ENCODE data around the gene MAP1LC3B2.

Gene MAP1LC3B2

DNA sequence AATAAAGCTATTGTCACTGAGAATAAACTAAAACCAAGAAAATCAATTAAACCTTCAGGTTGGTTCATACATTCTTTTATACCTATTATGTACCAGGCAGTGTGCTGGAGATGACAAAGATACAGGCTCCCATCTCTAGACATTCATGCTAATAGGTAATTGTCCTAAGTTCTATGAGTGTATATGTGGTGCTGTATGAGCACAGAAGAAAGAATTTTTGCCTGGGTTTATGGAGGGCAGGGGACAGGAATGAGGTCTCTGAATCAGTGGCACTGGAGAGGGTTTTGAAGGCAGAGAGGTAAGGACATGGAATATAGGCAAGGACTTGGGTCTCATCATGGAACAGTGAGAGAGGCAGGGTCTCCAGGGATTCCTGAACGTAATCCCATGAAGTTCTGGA lies 38.7 kb downstream of the MAP1LC3B2 start:
- no peak for DNase-seq

DNA sequence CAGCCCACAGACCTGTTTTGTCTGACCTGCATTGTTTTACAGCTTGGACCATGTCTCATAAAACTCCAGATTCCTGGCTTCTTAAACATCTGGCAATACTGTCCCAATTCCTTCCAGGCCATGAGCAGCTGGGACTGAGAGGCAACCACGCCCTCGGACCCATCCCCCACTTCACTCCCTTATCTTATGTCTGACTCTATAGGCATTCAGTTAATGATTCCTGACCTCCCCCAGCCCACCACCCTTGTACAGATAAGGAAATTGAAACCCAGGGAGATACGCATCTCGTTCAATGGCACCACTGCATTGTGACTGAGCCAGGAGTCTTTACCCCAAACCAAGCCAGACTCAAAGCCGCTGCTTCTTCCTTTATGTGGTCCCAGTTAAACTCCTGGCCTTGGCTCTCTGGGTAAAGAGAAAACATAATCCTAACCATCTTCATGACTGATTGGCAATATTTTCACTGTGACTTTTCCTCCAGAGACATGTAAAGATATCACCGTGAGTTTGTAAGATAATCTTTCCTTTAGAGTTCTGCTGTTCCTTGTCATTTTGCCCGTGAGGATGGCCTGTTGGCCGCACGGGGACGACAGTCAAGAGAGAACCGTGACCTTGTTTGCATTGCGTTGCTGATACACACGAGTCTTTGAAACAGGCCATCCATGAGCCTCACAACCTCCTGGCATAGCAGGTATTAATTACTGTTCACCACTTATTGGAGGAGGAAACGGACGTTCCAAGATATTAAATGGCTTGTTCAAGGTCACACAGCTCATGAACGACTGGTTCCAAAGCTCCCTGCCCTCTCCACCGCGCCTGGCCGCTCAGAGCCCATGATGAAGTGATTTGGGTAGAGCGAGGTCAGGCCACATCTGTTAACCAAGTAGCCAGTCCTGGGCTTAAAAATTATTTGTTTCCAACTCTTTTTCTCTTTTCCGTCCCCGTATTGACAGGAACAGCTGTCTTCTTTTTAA lies 39.4 kb downstream of the MAP1LC3B2 start:
- no peak for DNase-seq

DNA sequence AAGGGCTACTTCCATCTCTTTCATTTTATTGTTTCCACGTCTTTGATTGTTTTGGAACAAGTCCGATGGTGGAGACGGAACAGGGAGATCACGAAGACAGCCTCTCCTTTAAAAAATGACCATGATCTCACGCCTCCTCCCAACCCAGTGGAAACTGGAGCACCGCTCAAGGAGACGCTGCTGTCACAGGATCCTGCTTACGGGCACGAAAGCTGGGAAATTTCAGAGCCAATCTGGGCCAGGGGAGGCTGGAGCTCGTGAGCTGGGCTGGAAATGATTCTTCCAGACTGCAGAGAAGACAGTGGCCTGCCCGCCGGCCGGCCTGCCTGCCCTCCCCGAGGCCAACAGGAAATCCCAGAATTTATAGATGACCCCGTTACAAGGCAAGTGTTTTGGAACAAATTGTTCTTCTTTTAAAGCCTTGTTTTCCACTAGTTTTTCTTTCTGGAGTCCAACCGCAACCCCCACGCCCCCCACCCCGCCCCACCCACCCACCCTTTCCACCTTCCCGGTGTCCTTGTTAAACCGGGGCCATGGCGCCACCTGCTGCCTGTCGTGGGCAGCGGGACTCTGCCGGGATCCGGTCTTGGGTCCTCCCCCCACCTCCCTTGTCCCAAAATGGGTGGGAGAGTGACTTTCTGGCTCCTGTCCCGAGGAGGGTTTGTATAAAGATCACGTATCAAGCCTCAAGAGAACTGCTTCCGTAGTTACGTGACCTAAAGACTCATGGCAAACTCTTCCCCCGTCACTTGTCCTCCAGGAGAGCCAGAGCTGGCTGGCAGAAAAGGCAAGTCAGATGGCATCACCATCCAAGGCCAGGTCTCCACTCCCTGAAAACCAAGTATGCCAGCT lies 40.3 kb downstream of the MAP1LC3B2 start:
- no peak for DNase-seq

DNA sequence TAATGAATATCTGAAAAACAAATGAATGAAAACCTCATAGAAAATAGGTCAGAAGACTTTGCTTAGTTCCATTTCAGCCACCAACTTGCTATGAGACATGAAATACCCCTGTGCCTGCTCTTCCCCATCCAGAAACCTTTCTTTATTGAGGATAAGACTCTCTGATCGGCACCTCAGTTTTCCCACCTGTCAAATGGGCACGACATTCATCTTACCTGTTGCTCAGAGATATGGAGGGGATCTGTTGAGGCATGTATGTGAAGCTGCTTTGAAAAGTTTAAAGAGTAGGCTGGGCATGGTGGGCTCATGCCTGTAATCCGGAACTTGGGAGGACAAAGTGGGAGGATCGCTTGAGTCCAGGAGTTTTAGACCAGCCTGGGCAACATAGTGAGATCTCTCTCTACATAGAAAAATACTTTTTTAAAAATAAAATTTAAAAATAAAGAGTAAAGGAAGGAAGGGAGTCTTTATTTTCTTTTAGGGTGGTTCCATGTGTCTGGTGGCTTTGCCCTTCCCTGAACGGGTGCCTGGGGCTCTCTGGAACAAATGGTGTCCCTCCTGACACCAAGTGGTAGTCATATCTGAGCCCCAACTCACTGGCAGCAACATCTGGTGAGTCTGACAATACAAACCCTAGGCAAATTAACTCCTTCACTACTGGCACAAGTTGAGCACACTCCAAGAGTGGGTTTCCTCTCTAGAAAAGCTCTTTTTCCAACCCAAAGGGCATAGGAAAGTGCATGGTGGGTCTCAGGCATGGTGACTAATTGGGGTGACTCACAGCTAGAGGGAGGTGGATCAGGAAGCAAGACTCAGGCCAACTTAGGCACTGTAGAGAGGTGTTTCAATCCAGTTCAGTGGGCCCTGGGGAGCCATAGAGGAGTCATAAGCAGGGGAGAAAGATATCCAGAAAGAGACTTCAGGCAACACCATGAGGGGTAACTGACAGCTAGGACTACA lies 42.1 kb downstream of the MAP1LC3B2 start:
- DNase-seq: no peak

DNA sequence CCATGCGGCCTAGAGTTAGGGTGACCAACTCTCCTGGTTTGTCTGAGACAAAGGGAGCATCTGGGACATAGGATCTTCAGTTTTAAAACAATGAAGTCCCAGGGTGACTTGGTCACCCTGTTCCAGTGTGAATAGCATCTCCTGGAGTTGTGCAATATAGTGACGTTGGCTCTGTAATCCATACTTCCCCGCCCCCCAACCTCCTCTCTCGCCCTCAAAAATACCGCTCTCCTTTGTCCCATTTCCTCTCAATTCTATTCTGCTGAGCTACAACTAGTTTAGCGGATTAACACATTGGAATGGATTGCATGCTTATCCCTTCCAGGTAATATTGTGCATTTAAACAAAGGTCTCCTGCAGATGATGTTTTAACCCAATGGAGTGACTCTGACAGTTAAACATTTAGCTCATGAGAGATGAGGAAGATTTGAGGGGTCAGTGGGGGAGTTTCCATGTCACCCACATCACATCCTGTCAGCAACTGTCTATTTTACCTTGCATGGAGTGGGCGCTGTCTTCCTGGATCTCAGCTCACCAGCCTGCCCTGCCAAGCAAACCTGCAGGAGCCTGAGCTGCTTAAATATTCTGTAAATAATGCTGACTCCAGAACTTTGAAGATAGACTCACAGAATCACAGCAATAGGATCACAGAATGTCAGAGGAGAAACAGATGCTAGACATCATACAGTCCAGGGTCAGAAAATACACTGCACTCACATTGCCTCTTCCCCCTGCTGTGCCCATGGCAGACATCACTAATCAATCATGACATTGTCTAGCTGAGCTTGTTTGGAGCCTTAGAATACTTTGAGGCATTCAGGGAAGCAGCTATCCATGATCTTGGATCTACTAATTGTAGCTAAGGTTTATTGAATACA lies 43.0 kb downstream of the MAP1LC3B2 start:
- no peak for DNase-seq

DNA sequence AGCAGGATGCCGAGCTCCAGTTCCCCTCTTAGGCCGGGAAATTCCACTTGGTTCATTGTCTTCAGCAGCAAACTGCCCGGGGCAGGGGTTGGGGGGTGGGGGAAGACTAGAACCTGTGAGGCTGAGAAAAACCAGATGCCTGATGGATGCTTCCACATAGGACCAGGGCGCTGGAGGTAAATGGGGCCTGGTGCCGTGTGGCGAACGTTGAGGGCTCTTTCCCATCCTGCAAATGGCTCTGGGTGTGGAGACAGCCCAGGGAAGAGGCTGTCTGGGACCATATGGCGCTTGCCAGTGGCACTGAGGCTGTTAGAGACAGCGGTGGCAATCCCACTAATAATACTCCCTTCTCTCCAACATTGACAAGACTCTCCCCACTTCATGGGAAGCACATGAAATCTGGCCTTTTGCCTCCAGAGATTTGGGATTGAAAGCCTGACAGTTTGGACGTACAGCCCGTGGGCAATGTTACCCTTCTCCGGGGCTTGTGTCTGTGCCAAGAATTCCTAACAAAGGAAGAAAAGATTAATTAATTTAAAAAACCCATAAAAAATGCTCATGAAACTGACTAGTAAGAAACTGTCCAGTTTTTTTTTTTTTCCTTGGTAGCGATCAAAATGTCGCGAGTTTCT lies 44.5 kb downstream of the MAP1LC3B2 start:
- DNase-seq: peak; percentile 86

DNA sequence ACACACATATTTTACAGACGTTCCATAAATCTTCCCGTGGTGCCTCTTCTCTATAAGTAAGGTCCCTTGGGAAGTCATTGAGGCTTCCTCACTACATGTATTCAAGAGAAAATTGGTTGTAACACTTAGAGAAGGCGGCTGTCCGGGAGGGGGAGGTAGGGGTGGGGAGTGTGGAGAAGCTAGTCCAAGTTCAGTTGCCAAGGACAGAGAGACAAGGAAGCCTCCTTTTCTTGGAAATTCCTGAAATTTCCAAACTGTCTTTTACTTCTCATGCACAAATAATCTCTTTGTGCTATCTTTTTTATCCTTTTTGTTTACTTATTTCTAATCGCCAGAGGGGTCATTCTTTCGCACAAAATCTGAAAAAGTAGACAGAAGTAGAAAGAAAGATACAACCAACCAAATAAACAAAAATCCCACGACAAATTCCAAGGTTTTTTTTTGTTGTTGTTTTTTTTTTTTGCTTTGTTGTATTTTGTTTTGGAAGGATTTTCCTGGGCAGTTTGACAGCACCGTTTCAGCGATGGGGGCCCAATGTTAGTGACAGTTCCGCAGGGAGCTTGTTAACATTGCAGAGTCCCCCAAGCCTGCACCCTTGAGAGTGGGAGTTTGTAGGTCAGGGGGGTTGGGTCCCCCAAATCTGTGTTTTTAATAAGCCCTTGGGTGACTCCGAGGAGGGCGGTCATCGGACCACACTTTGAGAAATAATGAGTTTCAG lies 45.2 kb downstream of the MAP1LC3B2 start:
- DNase-seq: peak; percentile 86

DNA sequence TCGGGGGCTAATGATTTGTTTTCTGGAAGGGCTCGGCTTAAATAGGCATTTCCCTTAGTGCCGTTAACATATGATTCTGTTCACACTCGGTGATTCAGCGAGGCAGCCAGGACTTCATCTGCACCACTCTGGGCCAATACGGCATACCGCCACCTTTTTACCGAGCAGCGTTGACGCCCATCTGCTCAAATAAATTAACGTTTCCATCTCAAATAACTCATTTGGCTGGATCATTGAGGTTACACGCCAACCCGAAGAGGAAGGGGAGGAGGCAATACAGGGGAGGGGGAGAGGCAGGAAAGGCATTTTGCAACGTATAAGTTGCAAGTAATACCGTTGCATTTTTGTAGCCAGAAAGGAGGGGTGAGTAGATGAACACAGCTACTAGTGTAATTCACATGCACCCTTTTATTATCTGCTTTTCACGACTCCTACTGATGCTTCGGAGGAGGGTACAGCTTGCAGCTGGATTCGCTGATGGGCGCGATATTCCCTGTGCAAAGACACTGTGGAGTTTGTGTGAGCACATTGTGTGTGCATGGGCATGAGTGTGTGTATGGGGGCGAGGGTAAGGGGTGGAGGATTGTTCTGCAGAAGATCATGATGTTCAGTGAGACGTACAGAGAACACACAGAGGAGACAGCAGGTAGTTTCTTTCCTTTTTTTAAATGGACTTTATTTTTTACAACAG lies 45.9 kb downstream of the MAP1LC3B2 start:
- peak; percentile 85 for DNase-seq

DNA sequence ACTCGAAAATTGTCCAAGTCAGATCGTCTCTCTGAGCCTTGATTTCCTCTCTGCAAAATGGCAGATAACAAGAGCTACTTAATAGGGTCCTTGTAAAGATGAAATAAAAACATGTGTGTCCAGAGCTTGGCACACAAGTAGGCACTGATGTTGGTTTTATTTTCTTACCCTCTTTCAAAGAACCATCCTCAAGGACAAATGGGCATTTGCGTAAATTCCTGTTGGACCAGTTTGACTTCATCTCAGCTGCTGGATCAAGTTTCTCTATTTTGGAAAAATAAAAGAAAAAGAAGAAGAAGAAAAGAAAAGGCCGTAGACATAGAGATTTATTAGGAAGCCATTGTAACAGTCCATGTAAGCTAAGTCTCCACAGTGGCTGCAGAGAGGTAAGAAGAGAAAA lies 47.2 kb downstream of the MAP1LC3B2 start:
- no peak for DNase-seq

DNA sequence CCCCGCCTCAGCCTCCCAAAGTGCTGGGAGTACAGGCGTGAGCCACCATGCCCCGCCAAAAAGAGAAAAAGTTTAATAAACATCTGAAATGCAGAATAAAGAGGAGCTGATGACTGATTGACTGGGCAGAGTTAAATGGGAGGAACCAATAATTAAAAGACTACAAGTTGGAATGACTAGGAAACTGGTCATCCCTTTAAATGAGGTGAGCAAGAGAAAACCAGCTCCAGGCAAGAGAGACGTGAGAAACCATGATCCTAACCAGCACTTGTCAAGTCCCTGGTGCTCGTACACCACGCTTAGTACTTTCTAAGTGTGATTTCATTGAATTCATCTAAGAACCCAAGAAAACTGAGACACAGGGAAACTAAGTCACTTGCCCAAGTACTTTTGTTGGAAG lies 47.9 kb downstream of the MAP1LC3B2 start:
- no peak for DNase-seq

DNA sequence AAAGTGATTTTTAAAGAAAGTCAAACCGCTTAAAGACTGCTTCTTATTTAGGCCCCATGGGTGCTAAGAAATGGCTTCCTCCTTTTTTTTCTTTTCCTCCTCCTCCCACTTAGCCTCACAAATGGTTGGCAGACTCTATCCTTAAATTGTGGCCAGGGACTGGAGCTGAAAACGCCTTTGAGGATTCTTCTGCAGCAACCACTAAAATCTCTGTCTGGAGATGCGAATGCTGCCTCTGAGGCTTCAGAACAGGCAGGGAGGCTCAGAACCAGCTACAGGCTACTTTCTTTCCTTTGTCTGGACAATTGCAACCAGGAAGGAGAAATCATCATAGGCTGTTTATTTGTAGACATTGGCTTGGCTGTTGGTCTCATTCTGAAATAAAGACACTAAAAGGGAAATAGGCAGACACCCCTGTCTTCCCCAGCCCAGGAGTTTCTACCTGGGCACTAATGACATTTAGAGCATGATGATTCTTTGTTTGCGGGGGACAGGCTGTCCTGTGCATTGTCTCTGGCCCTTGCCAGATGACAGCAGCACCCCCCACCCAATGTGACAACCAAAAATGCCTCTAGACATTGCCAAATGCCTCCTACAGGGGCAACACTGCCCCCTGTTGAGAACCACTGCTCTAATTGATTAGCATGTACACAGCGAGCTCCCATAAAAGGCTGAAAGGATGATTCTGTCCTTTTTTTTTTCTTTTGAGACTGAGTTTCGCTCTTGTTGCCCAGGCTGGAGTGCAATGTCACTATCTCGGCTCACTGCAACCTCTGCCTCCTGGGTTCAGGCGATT lies 50.3 kb downstream of the MAP1LC3B2 start:
- DNase-seq: no peak

DNA sequence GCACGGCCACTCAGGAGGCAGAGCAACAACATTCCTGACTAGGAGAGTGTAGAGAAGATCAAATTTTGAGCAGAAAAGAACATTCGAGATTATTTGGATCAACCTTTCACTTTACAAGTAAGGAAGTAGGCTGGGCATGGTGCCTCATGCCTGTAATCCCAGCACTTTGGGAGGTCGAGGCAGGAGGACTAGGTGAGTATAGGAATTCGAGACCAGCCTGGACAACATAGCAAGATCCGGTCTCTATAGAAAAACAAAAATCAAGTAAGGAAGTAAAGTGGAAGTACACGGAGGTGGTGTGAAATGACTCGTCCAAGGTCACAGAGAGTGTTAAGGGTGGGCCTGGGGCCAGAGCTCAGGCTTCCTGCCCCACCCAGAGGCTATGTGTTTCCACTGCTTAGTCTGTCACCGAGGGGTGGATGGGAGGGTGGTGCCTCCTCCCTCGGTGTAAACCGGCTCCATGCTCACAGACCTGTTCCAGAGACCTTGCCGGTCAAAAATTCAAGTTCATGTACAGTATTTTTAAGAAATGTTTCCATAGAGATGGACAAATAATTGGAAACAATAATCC lies 51.9 kb downstream of the MAP1LC3B2 start:
- DNase-seq: no peak

DNA sequence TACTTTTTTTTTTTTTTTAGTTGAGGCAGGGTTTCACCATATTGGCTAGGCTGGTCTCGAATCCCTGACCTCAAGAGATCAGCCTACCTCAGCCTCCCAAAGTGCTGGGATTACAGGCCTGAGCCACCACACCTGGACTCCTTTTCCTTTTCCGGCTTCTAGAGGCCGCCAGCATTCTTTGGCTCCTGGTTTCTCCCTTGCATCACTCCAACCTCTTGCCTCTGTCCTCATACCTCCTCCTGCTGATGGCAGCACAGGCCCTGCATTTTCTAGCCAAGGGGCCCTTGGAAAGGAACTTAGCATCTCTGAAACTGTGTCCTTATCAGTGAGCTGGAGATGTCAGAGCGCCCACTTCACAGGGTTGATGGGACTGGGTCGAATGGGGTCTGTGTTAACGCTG lies 53.3 kb downstream of the MAP1LC3B2 start:
- no peak for DNase-seq

DNA sequence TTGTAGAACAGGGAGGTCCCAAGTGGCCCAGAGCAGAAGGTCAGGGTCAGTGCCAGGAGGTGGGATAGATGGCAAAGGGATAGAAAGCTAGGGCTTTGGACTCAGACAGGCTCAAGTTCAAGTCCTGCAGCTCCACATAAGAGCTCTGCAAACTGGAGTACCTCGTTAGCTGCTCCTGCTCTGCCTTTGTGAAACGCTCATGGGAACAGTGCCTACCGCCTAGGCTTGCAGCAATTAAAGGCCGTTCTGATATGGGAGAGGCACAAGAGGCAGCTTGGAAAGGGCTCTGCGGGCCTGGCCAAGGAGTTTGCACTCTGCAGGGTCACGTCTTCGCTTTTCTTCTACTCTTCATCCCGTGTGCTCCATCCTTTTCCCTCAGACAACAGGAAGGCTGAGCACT lies 54.1 kb downstream of the MAP1LC3B2 start:
- DNase-seq: no peak

DNA sequence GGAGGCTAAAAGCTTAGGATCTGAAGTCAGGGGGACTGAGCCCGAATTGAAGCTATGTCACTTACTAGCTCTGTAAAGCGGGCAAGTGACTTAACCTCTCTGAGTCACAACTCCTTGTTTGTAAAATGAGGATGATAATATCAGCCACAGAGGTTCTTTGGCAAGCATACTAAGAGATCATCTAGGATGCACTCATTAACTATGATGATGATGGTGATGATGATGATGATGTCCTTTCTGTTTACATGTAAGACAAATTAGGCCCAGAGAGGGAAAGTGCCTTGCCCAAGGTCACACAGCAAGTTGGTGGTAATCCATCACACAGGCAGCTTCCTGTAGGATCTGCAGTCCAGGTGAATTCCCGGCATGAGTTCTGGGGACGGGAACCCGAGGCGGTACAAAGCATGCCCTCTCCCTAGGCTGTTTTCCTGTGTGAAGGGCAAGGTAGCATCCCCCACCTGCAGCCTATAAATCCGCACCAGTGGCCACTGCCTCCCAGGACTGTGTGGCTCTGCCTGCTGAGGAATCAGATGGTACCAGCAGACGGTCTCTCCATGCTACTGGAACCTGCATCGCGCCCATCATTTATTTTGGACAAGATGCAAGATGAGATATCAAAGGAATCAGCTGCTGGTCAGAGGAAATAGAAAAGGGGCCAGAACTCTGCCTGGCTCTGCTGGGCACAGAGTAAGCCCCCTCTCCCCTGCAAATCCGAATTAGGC lies 55.2 kb downstream of the MAP1LC3B2 start:
- DNase-seq: no peak

DNA sequence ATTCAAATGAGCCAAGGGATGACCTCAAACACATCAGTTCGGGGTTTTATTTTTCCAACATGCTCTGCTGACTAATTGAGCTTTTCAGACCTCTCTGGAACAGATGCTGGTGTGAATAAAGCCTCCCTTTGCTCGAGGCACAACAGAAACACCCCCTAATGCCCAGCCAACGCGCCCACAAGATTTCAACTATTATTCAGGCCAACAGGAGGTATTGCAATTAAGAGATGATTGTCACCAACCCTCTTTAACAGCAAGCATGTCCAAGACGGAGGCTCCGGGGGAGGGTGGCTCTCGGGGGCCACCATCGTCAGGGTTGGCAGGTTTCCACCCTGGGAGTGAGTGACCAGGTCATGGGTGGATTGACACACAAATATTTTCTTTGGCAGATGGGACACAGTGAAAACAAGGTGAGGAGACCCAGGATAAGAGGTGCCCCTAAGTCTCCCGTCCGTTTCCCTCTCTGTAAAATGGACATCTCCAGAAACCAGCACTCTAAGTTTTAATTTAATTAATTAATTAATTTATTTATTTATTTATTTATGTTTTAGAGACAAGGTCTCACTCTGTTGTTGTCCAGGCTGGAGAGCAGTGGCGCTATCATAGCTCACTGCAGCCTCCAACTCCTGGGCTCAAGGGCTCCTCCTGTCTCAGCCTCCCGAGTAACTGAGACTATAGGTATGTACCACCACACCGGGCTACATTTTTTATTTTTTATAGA lies 56.1 kb downstream of the MAP1LC3B2 start:
- no peak for DNase-seq

All from NCI-H446 treated with DMSO at 0.1 percent for 48 hours (cell line).